ENCODE measurements around the gene NR3C2. TPM values are rescaled to one million over a fixed set of nuclear protein-coding genes. Genes with fewer than 3 reads are reported as not detected.

Gene NR3C2
- total RNA-seq, 2 experiments from 2014 or later = 5.3 to 6.1 TPM

GRCh38 chr4:148431401-148431800, 10.8 kb downstream of the NR3C2 start:
- H3K4me3 Mint-ChIP-seq = no peak overlapping the region
- H3K9me3 Mint-ChIP-seq = no peaks in the 10 kb centered on the region
- H3K4me1 Mint-ChIP-seq (ENCODE audit: low read depth) = peaks cover 74% of the 10 kb centered on the region
- intact Hi-C loops (cut with micrococcal nuclease) = loop anchor here (10.0 kb wide), 1 partner anchor 833 kb away; no protein-coding TSS in a partner anchor
- no peaks in the 10 kb centered on the region for H3K27me3 Mint-ChIP-seq (ENCODE audit: low read depth)
- H3K36me3 Mint-ChIP-seq (ENCODE audit: low read depth) = peaks cover 6% of the 10 kb centered on the region
- CTCF ChIA-PET = no interaction called here
- DNase-seq = no peak
- H3K27ac Mint-ChIP-seq = no peak overlapping the region

GRCh38 chr4:148430854-148431253, 11.4 kb downstream of the NR3C2 start:
- Mint-ChIP-seq H3K9me3 (no peaks in the 10 kb centered on the region), H3K27ac (no peak overlapping the region), H3K4me1 (ENCODE audit: low read depth) (peaks cover 73% of the 10 kb centered on the region), H3K36me3 (ENCODE audit: low read depth) (peaks cover 6% of the 10 kb centered on the region), H3K4me3 (no peak overlapping the region), H3K27me3 (ENCODE audit: low read depth) (no peaks in the 10 kb centered on the region)
- DNase-seq = no peak
- intact Hi-C loops (cut with micrococcal nuclease) = loop anchor here (10.0 kb wide), 1 partner anchor 834 kb away; no protein-coding TSS in a partner anchor
- CTCF ChIA-PET = no interaction called here

GRCh38 chr4:148429206-148429605, 13.0 kb downstream of the NR3C2 start:
- H3K36me3 Mint-ChIP-seq (ENCODE audit: low read depth) = peaks cover 3% of the 10 kb centered on the region
- no peaks in the 10 kb centered on the region for H3K27me3 Mint-ChIP-seq (ENCODE audit: low read depth)
- no peak overlapping the region for H3K4me3 Mint-ChIP-seq
- no peak overlapping the region for H3K27ac Mint-ChIP-seq
- peaks cover 68% of the 10 kb centered on the region for H3K4me1 Mint-ChIP-seq (ENCODE audit: low read depth)
- no peaks in the 10 kb centered on the region for H3K9me3 Mint-ChIP-seq
- no peak for DNase-seq
- intact Hi-C loops (cut with micrococcal nuclease) = loop anchor here (1.0 to 10.0 kb wide), 3 partner anchors 11 to 1468 kb away; no protein-coding TSS in a partner anchor
- CTCF ChIA-PET = no interaction called here

- Mint-ChIP-seq H3K36me3 (ENCODE audit: low read depth) (peaks cover 3% of the 10 kb centered on the region), H3K9me3 (no peaks in the 10 kb centered on the region), H3K4me3 (no peak overlapping the region), H3K27me3 (ENCODE audit: low read depth) (no peaks in the 10 kb centered on the region), H3K4me1 (ENCODE audit: low read depth) (peaks cover 77% of the 10 kb centered on the region), H3K27ac (peak overlapping the region; percentile 41)
- CTCF ChIA-PET = interaction anchor here (0.7 kb wide), 1 partner anchor 13 kb away, joined by 3 read pairs; no protein-coding TSS in a partner anchor
- no peak for DNase-seq
- intact Hi-C loops (cut with micrococcal nuclease) = loop anchor here (1.0 to 10.0 kb wide), 3 partner anchors 442 to 1471 kb away; no protein-coding TSS in a partner anchor
These were observed 15.6 kb downstream of the NR3C2 start for GRCh38 chr4:148426643-148427042.

GRCh38 chr4:148425327-148426110, 16.7 kb downstream of the NR3C2 start:
- Mint-ChIP-seq H3K4me1 (ENCODE audit: low read depth) (peaks cover 73% of the 10 kb centered on the region), H3K9me3 (no peaks in the 10 kb centered on the region), H3K27me3 (ENCODE audit: low read depth) (no peaks in the 10 kb centered on the region), H3K4me3 (no peak overlapping the region), H3K27ac (no peak overlapping the region), H3K36me3 (ENCODE audit: low read depth) (peaks cover 2% of the 10 kb centered on the region)
- intact Hi-C loops (cut with micrococcal nuclease) = loop anchor here (1.0 to 10.0 kb wide), 3 partner anchors 441 to 1472 kb away; no protein-coding TSS in a partner anchor
- DNase-seq = no peak
- CTCF ChIA-PET = no interaction called here

- Mint-ChIP-seq H3K27ac (no peak overlapping the region), H3K27me3 (ENCODE audit: low read depth) (no peaks in the 10 kb centered on the region), H3K36me3 (ENCODE audit: low read depth) (no peaks in the 10 kb centered on the region), H3K9me3 (no peaks in the 10 kb centered on the region), H3K4me1 (ENCODE audit: low read depth) (peaks cover 74% of the 10 kb centered on the region), H3K4me3 (no peak overlapping the region)
- DNase-seq = no peak
- CTCF ChIA-PET = no interaction called here
- intact Hi-C loops (cut with micrococcal nuclease) = loop anchor here (5.0 to 10.0 kb wide), 2 partner anchors 203 to 496 kb away; no protein-coding TSS in a partner anchor
These were observed 21.8 kb downstream of the NR3C2 start for GRCh38 chr4:148420397-148420796.

- intact Hi-C loops (cut with micrococcal nuclease) = loop anchor here (1.0 kb wide), 1 partner anchor 131 kb away; no protein-coding TSS in a partner anchor
- peaks cover 60% of the 10 kb centered on the region for H3K4me1 Mint-ChIP-seq (ENCODE audit: low read depth)
- CTCF ChIA-PET = interaction anchor here (0.8 kb wide), 1 partner anchor 297 kb away, joined by 3 read pairs; no protein-coding TSS in a partner anchor
- no peaks in the 10 kb centered on the region for H3K9me3 Mint-ChIP-seq
- H3K27ac Mint-ChIP-seq = no peak overlapping the region
- no peaks in the 10 kb centered on the region for H3K27me3 Mint-ChIP-seq (ENCODE audit: low read depth)
- H3K4me3 Mint-ChIP-seq = no peak overlapping the region
- H3K36me3 Mint-ChIP-seq (ENCODE audit: low read depth) = peaks cover 5% of the 10 kb centered on the region
- no peak for DNase-seq
These were observed 26.7 kb downstream of the NR3C2 start for GRCh38 chr4:148415500-148415899.

- peaks cover 36% of the 10 kb centered on the region for H3K4me1 Mint-ChIP-seq (ENCODE audit: low read depth)
- CTCF ChIA-PET = interaction anchor here (1.0 kb wide), 1 partner anchor 361 kb away, joined by 3 read pairs; no protein-coding TSS in a partner anchor
- intact Hi-C loops (cut with micrococcal nuclease) = no loop called here
These were observed 29.7 kb downstream of the NR3C2 start for GRCh38 chr4:148412460-148412994.

GRCh38 chr4:148405161-148405893, 36.9 kb downstream of the NR3C2 start:
- Mint-ChIP-seq H3K9me3 (no peaks in the 10 kb centered on the region), H3K36me3 (ENCODE audit: low read depth) (no peaks in the 10 kb centered on the region), H3K4me3 (no peak overlapping the region), H3K27ac (no peak overlapping the region), H3K4me1 (ENCODE audit: low read depth) (peaks cover 14% of the 10 kb centered on the region), H3K27me3 (ENCODE audit: low read depth) (no peaks in the 10 kb centered on the region)
- CTCF ChIA-PET = no interaction called here
- intact Hi-C loops (cut with micrococcal nuclease) = no loop called here
- no peak for DNase-seq

More at GRCh38 chr4:148412460-148412994, 29.7 kb downstream of the NR3C2 start:
- DNase-seq = no peak
- H3K4me3 Mint-ChIP-seq = no peak overlapping the region
- no peaks in the 10 kb centered on the region for H3K27me3 Mint-ChIP-seq (ENCODE audit: low read depth)
- no peak overlapping the region for H3K27ac Mint-ChIP-seq
- no peaks in the 10 kb centered on the region for H3K9me3 Mint-ChIP-seq
- H3K36me3 Mint-ChIP-seq (ENCODE audit: low read depth) = peaks cover 5% of the 10 kb centered on the region

- Mint-ChIP-seq H3K9me3 (peaks cover 2% of the 10 kb centered on the region), H3K4me3 (no peak overlapping the region), H3K27ac (no peak overlapping the region), H3K36me3 (ENCODE audit: low read depth) (peaks cover 6% of the 10 kb centered on the region), H3K27me3 (ENCODE audit: low read depth) (no peaks in the 10 kb centered on the region), H3K4me1 (ENCODE audit: low read depth) (peaks cover 29% of the 10 kb centered on the region)
- DNase-seq = no peak
- CTCF ChIA-PET = no interaction called here
- intact Hi-C loops (cut with micrococcal nuclease) = no loop called here
These were observed 43.2 kb downstream of the NR3C2 start for GRCh38 chr4:148398988-148399387.

- H3K27ac Mint-ChIP-seq = no peak overlapping the region
- H3K36me3 Mint-ChIP-seq (ENCODE audit: low read depth) = peaks cover 6% of the 10 kb centered on the region
- intact Hi-C loops (cut with micrococcal nuclease) = no loop called here
- no peaks in the 10 kb centered on the region for H3K27me3 Mint-ChIP-seq (ENCODE audit: low read depth)
- H3K4me3 Mint-ChIP-seq = no peak overlapping the region
- CTCF ChIA-PET = no interaction called here
- peaks cover 2% of the 10 kb centered on the region for H3K9me3 Mint-ChIP-seq
- no peak for DNase-seq
- H3K4me1 Mint-ChIP-seq (ENCODE audit: low read depth) = peaks cover 32% of the 10 kb centered on the region
These were observed 44.4 kb downstream of the NR3C2 start for GRCh38 chr4:148397771-148398170.

- intact Hi-C loops (cut with micrococcal nuclease) = no loop called here
- Mint-ChIP-seq H3K4me1 (ENCODE audit: low read depth) (peaks cover 37% of the 10 kb centered on the region), H3K27ac (no peak overlapping the region), H3K27me3 (ENCODE audit: low read depth) (no peaks in the 10 kb centered on the region), H3K9me3 (peaks cover 2% of the 10 kb centered on the region), H3K36me3 (ENCODE audit: low read depth) (peaks cover 6% of the 10 kb centered on the region), H3K4me3 (no peak overlapping the region)
- CTCF ChIA-PET = no interaction called here
- DNase-seq = no peak
These were observed 45.1 kb downstream of the NR3C2 start for GRCh38 chr4:148396986-148397673.
